H9 (cell line): ENCODE results near the gene USP36. TPM values are rescaled to one million over a fixed set of nuclear protein-coding genes. Genes with fewer than 3 reads are reported as not detected.
A peak's percentile ranks its signal among the peaks of the same experiment; 100 is the strongest.

Experiments
- DNase-seq: peaks from one replicate; pipeline ENCODE4 v3.0.0-alpha.2; 2017
- H2AFZ ChIP-seq: one replicate; pipeline ENCODE4 v1.6.1; 2013; ENCODE audit warnings: mild to moderate bottlenecking, low read length, control low read depth, moderate library complexity
- H2AK5ac ChIP-seq: 2 replicates; pipeline ENCODE4 v1.6.1; 2013; ENCODE audit warnings: low read length, control low read depth, mixed read lengths; ENCODE audit not compliant: insufficient read length
- H2BK120ac ChIP-seq: one replicate; pipeline ENCODE4 v1.6.1; 2013; ENCODE audit warnings: low read depth, mild to moderate bottlenecking, low read length, control low read depth, inconsistent platforms; ENCODE audit not compliant: poor library complexity, severe bottlenecking
- H2BK12ac ChIP-seq: 2 replicates; pipeline ENCODE4 v1.6.1; 2013; ENCODE audit warnings: low read length, control low read depth, mixed read lengths, low read depth; ENCODE audit not compliant: insufficient read length
- H2BK15ac ChIP-seq: 2 replicates; pipeline ENCODE4 v1.6.1; 2013; ENCODE audit warnings: low read depth, low read length, control low read depth
- H2BK20ac ChIP-seq: one replicate; pipeline ENCODE4 v1.6.1; 2013; ENCODE audit warnings: low read depth, mild to moderate bottlenecking, low read length, control low read depth, inconsistent platforms; ENCODE audit not compliant: poor library complexity, severe bottlenecking
- H2BK5ac ChIP-seq: 2 replicates; pipeline ENCODE4 v1.6.1; 2013; ENCODE audit warnings: low read length, control low read depth, mixed read lengths; ENCODE audit not compliant: insufficient read length
- H3K14ac ChIP-seq: 2 replicates; pipeline ENCODE4 v1.6.1; 2013; ENCODE audit warnings: low read length, control low read depth; ENCODE audit not compliant: insufficient read depth
- H3K18ac ChIP-seq: 2 replicates; pipeline ENCODE4 v1.6.1; 2013; ENCODE audit warnings: low read depth, mild to moderate bottlenecking, mixed read lengths, low read length, control low read depth; ENCODE audit not compliant: insufficient read length
- H3K23ac ChIP-seq: 2 replicates; pipeline ENCODE4 v1.6.1; 2013; ENCODE audit warnings: low read length, control low read depth, mixed read lengths, low read depth; ENCODE audit not compliant: insufficient read length
- H3K23me2 ChIP-seq: 2 replicates; pipeline ENCODE4 v1.6.1; 2013; ENCODE audit warnings: low read depth, mild to moderate bottlenecking, mixed read lengths, low read length, control low read depth; ENCODE audit not compliant: insufficient read length, poor library complexity, severe bottlenecking
- H3K27ac ChIP-seq: 2 replicates; pipeline ENCODE4 v1.5.1; 2013; ENCODE audit warnings: low read length, control low read depth, mixed read lengths, low read depth; ENCODE audit not compliant: insufficient read length
- H3K27me3 ChIP-seq: 2 replicates; pipeline ENCODE4 v1.6.1; 2013; ENCODE audit warnings: low read length, control low read depth, inconsistent platforms; ENCODE audit not compliant: insufficient read depth
- H3K4ac ChIP-seq: 2 replicates; pipeline ENCODE4 v1.6.1; 2013; ENCODE audit warnings: low read depth, mild to moderate bottlenecking, control low read depth, inconsistent platforms, low read length, moderate library complexity
- H3K4me1 ChIP-seq: 2 replicates; pipeline ENCODE4 v1.6.1; 2013; ENCODE audit warnings: low read length, control low read depth, inconsistent platforms; ENCODE audit not compliant: insufficient read depth
- H3K4me2 ChIP-seq: 2 replicates; pipeline ENCODE4 v1.6.1; 2013; ENCODE audit warnings: low read length, control low read depth, mixed read lengths; ENCODE audit not compliant: insufficient read length, insufficient read depth
- H3K56ac ChIP-seq: 2 replicates; pipeline ENCODE4 v1.6.1; 2013; ENCODE audit warnings: low read depth, mild to moderate bottlenecking, mixed read lengths, low read length, control low read depth; ENCODE audit not compliant: insufficient read length
- H3K79me1 ChIP-seq: 2 replicates; pipeline ENCODE4 v1.6.1; 2013; ENCODE audit warnings: low read depth, mild to moderate bottlenecking, moderate library complexity, low read length, control low read depth, inconsistent platforms; ENCODE audit not compliant: insufficient read depth, poor library complexity, severe bottlenecking
- H3K79me2 ChIP-seq: 2 replicates; pipeline ENCODE4 v1.6.1; 2013; ENCODE audit warnings: low read length, control low read depth, inconsistent platforms; ENCODE audit not compliant: insufficient read depth
- H3K9ac ChIP-seq: 2 replicates; pipeline ENCODE4 v1.6.1; 2013; ENCODE audit warnings: low read length, control low read depth, mixed read lengths; ENCODE audit not compliant: insufficient read length; ENCODE audit errors: extremely low read depth
- H3K9me3 ChIP-seq: one replicate; pipeline ENCODE4 v1.6.1; 2013; ENCODE audit warnings: low read depth, low read length, inconsistent platforms; ENCODE audit not compliant: control insufficient read depth
- H3T11ph ChIP-seq: one replicate; pipeline ENCODE4 v1.6.1; 2013; ENCODE audit warnings: mild to moderate bottlenecking, low read length, control low read depth, inconsistent platforms
- H4K20me1 ChIP-seq: one replicate; pipeline ENCODE4 v1.6.1; 2013; ENCODE audit not compliant: control insufficient read depth, insufficient read length, insufficient read depth
- H4K5ac ChIP-seq: 2 replicates; pipeline ENCODE4 v1.6.1; 2013; ENCODE audit warnings: low read depth, mild to moderate bottlenecking, mixed read lengths, low read length, control low read depth; ENCODE audit not compliant: insufficient read length
- H4K8ac ChIP-seq: replicated peaks from 2 replicates; pipeline ENCODE4 v1.6.1; 2013; ENCODE audit warnings: low read length, control low read depth, mixed read lengths, low read depth; ENCODE audit not compliant: insufficient read length
- H4K91ac ChIP-seq: 2 replicates; pipeline ENCODE4 v1.6.1; 2013; ENCODE audit warnings: low read depth, mild to moderate bottlenecking, moderate library complexity, mixed read lengths, low read length, control low read depth; ENCODE audit not compliant: insufficient read length
- H3K27ac Mint-ChIP-seq, 3 experiments: 2 replicates in 2 of 3; 3 replicates in 1 of 3; pipeline ENCODE4 v1.8.0; 2020 to 2021; ENCODE audit warnings: mixed read lengths in 3 of 3, mild to moderate bottlenecking in 1 of 3, moderate library complexity in 1 of 3
- H3K27me3 Mint-ChIP-seq: 2 replicates; pipeline ENCODE4 v1.8.0; 2021; ENCODE audit warnings: low read depth, mild to moderate bottlenecking, moderate library complexity, mixed read lengths
- H3K36me3 Mint-ChIP-seq, 3 experiments: 2 replicates in 2 of 3; 3 replicates in 1 of 3; pipeline ENCODE4 v1.8.0; 2020 to 2021; ENCODE audit warnings: low read depth in 3 of 3, mixed read lengths in 3 of 3; ENCODE audit not compliant: insufficient read depth in 1 of 3
- H3K4me1 Mint-ChIP-seq, 2 experiments: 2 replicates each; pipeline ENCODE4 v1.8.0; 2020; ENCODE audit warnings: mixed read lengths in 2 of 2
- H3K4me3 Mint-ChIP-seq, 2 experiments: 2 replicates in 1 of 2; 3 replicates in 1 of 2; pipeline ENCODE4 v1.8.0; 2020 to 2021; ENCODE audit warnings: mild to moderate bottlenecking in 2 of 2, mixed read lengths in 2 of 2, moderate library complexity in 1 of 2
- H3K9me3 Mint-ChIP-seq, 2 experiments: 2 replicates in 1 of 2; 3 replicates in 1 of 2; pipeline ENCODE4 v1.8.0; 2020; ENCODE audit warnings: mild to moderate bottlenecking in 2 of 2, mixed read lengths in 2 of 2, moderate library complexity in 1 of 2
- CTCF ChIP-seq: fragments of 200-600 bp; sonication (generic); conservative IDR thresholded peaks from 3 replicates; pipeline ENCODE4 v1.8.0; 2021; ENCODE audit warnings: antibody characterized with exemption, mild to moderate bottlenecking
- WGBS: extraction: QIAGEN DNeasy Blood & Tissue Kit; methylation state at CpG from one replicate; pipeline ENCODE4 v1.1.7; 2013; ENCODE audit warnings: missing lambda C conversion rate, low lambda C conversion rate, mixed read lengths; ENCODE audit not compliant: insufficient read length; ENCODE audit errors: extremely low coverage; 5-methylcytosine and 5-hydroxymethylcytosine counted together
- total RNA-seq: library from RNA; stranded (reverse); gene quantifications from 2 replicates; pipeline ENCODE4 v1.2.1, GENCODE V29; 2021

USP36 gene
- total RNA-seq, 1 experiment from 2014 or later = 106 TPM

GRCh38 chr17:78804777-78805176, 35.8 kb downstream of the USP36 start:
- Mint-ChIP-seq H3K4me1 (no peaks in the 10 kb centered on the region), H3K27ac (peak overlapping the region in 1 of 3 experiments; percentile 61; a peak in 2 of 7 replicates), H3K36me3 (peaks cover 54 to 87% (median 79%) of the 10 kb centered on the region in 3 experiments; a peak in 6 of 7 replicates), H3K4me3 (no peak overlapping the region), H3K27me3 (no peaks in the 10 kb centered on the region; the same call in 1 of the 2 replicates), H3K9me3 (no peaks in the 10 kb centered on the region)
- H2AFZ ChIP-seq = no peak overlapping the region
- no peak overlapping the region for H3K23ac ChIP-seq
- no peak overlapping the region for H2BK120ac ChIP-seq
- H4K5ac ChIP-seq = no peak overlapping the region
- no CpG with 5 or more reads among the region's 11 CpGs for WGBS
- no peaks in the 10 kb centered on the region for H3K23me2 ChIP-seq
- H3K18ac ChIP-seq = no peak overlapping the region
- H3K9ac ChIP-seq = no peak overlapping the region
- no peak overlapping the region for H3K4me2 ChIP-seq
- no peak overlapping the region for H3K14ac ChIP-seq
- H3K56ac ChIP-seq = no peak overlapping the region
- H4K91ac ChIP-seq = no peak overlapping the region
- no peaks in the 10 kb centered on the region for H3K9me3 ChIP-seq
- H2BK5ac ChIP-seq = no peak overlapping the region
- no peak overlapping the region for H3K4ac ChIP-seq
- H3K27me3 ChIP-seq = no peaks in the 10 kb centered on the region
- no peaks in the 10 kb centered on the region for H4K20me1 ChIP-seq
- H3K79me2 ChIP-seq = no peaks in the 10 kb centered on the region
- no peak overlapping the region for H3K27ac ChIP-seq
- no peak for TF ChIP-seq CTCF
- no peak overlapping the region for H3T11ph ChIP-seq
- no peak overlapping the region for H2BK15ac ChIP-seq
- no peak overlapping the region for H4K8ac ChIP-seq
- H3K4me1 ChIP-seq = no peaks in the 10 kb centered on the region
- no peak overlapping the region for H2BK20ac ChIP-seq
- DNase-seq = no peak
- H2BK12ac ChIP-seq = no peak overlapping the region
- no peak overlapping the region for H2AK5ac ChIP-seq
- H3K79me1 ChIP-seq = no peaks in the 10 kb centered on the region
